Measurements from ENCODE around the gene CYFIP1. TPM values are rescaled to one million over a fixed set of nuclear protein-coding genes. Genes with fewer than 3 reads are reported as not detected.

The CYFIP1 gene
- polyA plus RNA-seq, 2 of the 4 experiments (the other 2 are of a cell fraction) = 68.2 to 69.4 TPM

DNA sequence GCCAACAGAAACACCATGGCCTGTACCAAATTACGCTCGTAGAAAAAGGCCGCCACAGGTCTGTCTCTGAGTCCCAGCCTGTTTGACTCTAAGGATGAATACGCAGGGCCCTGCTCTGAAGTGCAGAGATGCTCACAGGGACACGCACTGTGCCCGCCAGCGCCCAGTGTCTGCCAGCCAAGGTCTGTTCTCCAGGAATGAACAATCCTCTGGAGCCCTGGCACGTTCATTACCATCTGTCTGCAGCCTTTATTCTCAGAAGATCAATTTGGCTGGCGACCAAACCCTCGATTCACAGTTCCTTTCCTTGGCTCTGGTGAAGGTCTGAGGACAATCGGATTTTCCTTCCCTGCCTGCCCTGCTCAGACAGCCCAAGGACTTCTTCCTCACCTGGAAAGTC is 75.4 kb downstream of the CYFIP1 start:
- ChIA-PET POLR2A (no interaction called here), CTCF (no interaction called here)
- ATAC-seq (no peak), DNase-seq (ENCODE audit: low read depth in 1 of 2, low spot score in 1 of 2) (no peak), FAIRE-seq (no peak)
- Histone ChIP-seq H3K27ac (no peak overlapping the region), H3K4me3 (no peak overlapping the region), H3K4me1 (no peaks in the 10 kb centered on the region), H3K4me2 (no peak overlapping the region), H3K9me3 (no peaks in the 10 kb centered on the region)
- TF ChIP-seq FOSL2 (IDR thresholded peaks at IDR 0.05) (no peak), FOSL2 (CRISPR knock-in tag; IDR thresholded peaks at IDR 0.05) (no peak), EP300 (IDR thresholded peaks at IDR 0.05) (no peak), KDM5A (IDR thresholded peaks at IDR 0.05) (no peak), SREBF2 (IDR thresholded peaks at IDR 0.05) (no peak), MAFK (IDR thresholded peaks at IDR 0.05; ENCODE audit: partially characterized antibody) (no peak), CBX8 (IDR thresholded peaks at IDR 0.05) (no peak), RAD21 (conservative IDR thresholded peaks at IDR 0.05 in 1 of 2, IDR thresholded peaks at IDR 0.05 in 1 of 2) (no peak), CHD2 (IDR thresholded peaks at IDR 0.05; ENCODE audit: low read length, partially characterized antibody) (no peak), CHD4 (IDR thresholded peaks at IDR 0.05; ENCODE audit: borderline replicate concordance) (no peak), MYC (IDR thresholded peaks at IDR 0.05; ENCODE audit: borderline replicate concordance, low read length) (no peak), RARB (CRISPR knock-in tag; IDR thresholded peaks at IDR 0.05) (no peak), EHMT2 (IDR thresholded peaks at IDR 0.05; ENCODE audit: low read depth) (no peak), BHLHE40 (IDR thresholded peaks at IDR 0.05; ENCODE audit: low read depth, low read length) (no peak), TFCP2L1 (CRISPR knock-in tag; IDR thresholded peaks at IDR 0.05) (no peak)
- TF ChIP-seq, protein P1, sequence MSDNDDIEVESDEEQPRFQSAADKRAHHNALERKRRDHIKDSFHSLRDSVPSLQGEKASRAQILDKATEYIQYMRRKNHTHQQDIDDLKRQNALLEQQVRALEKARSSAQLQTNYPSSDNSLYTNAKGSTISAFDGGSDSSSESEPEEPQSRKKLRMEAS (IDR thresholded peaks at IDR 0.05) = no peak
- TF ChIP-seq, protein P2, sequence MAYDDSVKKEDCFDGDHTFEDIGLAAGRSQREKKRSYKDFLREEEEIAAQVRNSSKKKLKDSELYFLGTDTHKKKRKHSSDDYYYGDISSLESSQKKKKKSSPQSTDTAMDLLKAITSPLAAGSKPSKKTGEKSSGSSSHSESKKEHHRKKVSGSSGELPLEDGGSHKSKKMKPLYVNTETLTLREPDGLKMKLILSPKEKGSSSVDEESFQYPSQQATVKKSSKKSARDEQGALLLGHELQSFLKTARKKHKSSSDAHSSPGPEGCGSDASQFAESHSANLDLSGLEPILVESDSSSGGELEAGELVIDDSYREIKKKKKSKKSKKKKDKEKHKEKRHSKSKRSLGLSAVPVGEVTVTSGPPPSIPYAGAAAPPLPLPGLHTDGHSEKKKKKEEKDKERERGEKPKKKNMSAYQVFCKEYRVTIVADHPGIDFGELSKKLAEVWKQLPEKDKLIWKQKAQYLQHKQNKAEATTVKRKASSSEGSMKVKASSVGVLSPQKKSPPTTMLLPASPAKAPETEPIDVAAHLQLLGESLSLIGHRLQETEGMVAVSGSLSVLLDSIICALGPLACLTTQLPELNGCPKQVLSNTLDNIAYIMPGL (CRISPR knock-in tag; IDR thresholded peaks at IDR 0.05; ENCODE audit: borderline replicate concordance) = no peak
- 93% methylated on average over 11 of the region's 11 CpGs for WGBS (ENCODE audit: missing lambda C conversion rate)

DNA sequence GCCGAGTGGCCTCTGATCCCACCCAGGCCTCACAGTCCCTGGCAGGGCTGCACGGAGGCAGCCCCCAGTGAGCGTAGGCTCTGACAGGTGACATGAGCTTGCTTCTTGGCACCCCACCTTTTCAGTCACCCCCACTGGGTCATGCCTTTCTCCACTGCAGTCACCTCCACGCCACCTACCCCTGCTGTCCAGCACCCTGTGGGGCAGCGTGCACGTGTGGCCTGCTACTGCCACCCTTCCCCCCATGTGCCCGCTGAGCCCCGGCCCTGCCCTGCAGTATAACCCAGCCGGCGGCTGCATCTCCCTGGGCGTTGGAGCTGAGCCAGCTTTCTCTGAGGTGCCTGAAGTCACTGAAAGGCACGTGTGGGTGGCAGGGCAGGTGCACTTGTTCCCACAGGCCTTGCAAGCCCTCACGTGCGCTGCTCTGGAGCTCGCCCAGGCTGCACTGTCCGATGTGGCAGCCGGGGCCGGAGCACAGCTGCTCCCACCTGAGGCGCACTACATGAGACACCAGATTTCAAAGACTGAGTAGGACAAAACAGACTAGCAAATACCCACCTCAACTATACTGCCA is 76.1 kb downstream of the CYFIP1 start:
- no peak for FAIRE-seq
- no peak overlapping the region for H3K4me3 ChIP-seq
- no peaks in the 10 kb centered on the region for H3K4me1 ChIP-seq
- H3K4me2 ChIP-seq = no peak overlapping the region
- 0 out of 3 replicates have a peak, but pooled peaks cover 4% of the 10 kb centered on the region for H3K9me3 ChIP-seq
- ChIA-PET CTCF (interaction anchor here (0.9 kb wide), 2 partner anchors 26 to 35 kb away, joined by 4 read pairs; no protein-coding TSS in a partner anchor), POLR2A (no interaction called here)
- TF ChIP-seq, protein P3, sequence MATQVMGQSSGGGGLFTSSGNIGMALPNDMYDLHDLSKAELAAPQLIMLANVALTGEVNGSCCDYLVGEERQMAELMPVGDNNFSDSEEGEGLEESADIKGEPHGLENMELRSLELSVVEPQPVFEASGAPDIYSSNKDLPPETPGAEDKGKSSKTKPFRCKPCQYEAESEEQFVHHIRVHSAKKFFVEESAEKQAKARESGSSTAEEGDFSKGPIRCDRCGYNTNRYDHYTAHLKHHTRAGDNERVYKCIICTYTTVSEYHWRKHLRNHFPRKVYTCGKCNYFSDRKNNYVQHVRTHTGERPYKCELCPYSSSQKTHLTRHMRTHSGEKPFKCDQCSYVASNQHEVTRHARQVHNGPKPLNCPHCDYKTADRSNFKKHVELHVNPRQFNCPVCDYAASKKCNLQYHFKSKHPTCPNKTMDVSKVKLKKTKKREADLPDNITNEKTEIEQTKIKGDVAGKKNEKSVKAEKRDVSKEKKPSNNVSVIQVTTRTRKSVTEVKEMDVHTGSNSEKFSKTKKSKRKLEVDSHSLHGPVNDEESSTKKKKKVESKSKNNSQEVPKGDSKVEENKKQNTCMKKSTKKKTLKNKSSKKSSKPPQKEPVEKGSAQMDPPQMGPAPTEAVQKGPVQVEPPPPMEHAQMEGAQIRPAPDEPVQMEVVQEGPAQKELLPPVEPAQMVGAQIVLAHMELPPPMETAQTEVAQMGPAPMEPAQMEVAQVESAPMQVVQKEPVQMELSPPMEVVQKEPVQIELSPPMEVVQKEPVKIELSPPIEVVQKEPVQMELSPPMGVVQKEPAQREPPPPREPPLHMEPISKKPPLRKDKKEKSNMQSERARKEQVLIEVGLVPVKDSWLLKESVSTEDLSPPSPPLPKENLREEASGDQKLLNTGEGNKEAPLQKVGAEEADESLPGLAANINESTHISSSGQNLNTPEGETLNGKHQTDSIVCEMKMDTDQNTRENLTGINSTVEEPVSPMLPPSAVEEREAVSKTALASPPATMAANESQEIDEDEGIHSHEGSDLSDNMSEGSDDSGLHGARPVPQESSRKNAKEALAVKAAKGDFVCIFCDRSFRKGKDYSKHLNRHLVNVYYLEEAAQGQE (IDR thresholded peaks at IDR 0.05) = no peak
- TF ChIP-seq CHD4 (IDR thresholded peaks at IDR 0.05; ENCODE audit: borderline replicate concordance) = no peak
- TF ChIP-seq, protein P4, sequence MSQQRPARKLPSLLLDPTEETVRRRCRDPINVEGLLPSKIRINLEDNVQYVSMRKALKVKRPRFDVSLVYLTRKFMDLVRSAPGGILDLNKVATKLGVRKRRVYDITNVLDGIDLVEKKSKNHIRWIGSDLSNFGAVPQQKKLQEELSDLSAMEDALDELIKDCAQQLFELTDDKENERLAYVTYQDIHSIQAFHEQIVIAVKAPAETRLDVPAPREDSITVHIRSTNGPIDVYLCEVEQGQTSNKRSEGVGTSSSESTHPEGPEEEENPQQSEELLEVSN (IDR thresholded peaks at IDR 0.05; ENCODE audit: borderline replicate concordance, low read depth) = no peak
- no peak for TF ChIP-seq TFCP2L1 (CRISPR knock-in tag; IDR thresholded peaks at IDR 0.05)
- no peak for TF ChIP-seq ZC3H11A (IDR thresholded peaks at IDR 0.05)
- TF ChIP-seq HOXB13 (CRISPR knock-in tag; IDR thresholded peaks at IDR 0.05; ENCODE audit: low read depth) = no peak
- no peak for TF ChIP-seq SREBF2 (IDR thresholded peaks at IDR 0.05)
- TF ChIP-seq KDM1A (IDR thresholded peaks at IDR 0.05; ENCODE audit: low read depth) = no peak
- WGBS (ENCODE audit: missing lambda C conversion rate) = 95% methylated on average over 18 of the region's 19 CpGs
- no peak for DNase-seq (ENCODE audit: low read depth in 1 of 2, low spot score in 1 of 2)
- peak in 1 of 2 experiments; percentile 20; a peak in 3 of 6 replicates for ATAC-seq
- no peak overlapping the region for H3K27ac ChIP-seq
